ENCODE results near the gene MDP1. TPM values are rescaled to one million over a fixed set of nuclear protein-coding genes. Genes with fewer than 3 reads are reported as not detected.

Gene MDP1
- total and polyA plus RNA-seq, 2 of the 8 experiments (the other 6 are each of a cell fraction or from before 2014, with no cell fraction given): 17.7 to 32.2 TPM

- TF ChIP-seq, protein P1, sequence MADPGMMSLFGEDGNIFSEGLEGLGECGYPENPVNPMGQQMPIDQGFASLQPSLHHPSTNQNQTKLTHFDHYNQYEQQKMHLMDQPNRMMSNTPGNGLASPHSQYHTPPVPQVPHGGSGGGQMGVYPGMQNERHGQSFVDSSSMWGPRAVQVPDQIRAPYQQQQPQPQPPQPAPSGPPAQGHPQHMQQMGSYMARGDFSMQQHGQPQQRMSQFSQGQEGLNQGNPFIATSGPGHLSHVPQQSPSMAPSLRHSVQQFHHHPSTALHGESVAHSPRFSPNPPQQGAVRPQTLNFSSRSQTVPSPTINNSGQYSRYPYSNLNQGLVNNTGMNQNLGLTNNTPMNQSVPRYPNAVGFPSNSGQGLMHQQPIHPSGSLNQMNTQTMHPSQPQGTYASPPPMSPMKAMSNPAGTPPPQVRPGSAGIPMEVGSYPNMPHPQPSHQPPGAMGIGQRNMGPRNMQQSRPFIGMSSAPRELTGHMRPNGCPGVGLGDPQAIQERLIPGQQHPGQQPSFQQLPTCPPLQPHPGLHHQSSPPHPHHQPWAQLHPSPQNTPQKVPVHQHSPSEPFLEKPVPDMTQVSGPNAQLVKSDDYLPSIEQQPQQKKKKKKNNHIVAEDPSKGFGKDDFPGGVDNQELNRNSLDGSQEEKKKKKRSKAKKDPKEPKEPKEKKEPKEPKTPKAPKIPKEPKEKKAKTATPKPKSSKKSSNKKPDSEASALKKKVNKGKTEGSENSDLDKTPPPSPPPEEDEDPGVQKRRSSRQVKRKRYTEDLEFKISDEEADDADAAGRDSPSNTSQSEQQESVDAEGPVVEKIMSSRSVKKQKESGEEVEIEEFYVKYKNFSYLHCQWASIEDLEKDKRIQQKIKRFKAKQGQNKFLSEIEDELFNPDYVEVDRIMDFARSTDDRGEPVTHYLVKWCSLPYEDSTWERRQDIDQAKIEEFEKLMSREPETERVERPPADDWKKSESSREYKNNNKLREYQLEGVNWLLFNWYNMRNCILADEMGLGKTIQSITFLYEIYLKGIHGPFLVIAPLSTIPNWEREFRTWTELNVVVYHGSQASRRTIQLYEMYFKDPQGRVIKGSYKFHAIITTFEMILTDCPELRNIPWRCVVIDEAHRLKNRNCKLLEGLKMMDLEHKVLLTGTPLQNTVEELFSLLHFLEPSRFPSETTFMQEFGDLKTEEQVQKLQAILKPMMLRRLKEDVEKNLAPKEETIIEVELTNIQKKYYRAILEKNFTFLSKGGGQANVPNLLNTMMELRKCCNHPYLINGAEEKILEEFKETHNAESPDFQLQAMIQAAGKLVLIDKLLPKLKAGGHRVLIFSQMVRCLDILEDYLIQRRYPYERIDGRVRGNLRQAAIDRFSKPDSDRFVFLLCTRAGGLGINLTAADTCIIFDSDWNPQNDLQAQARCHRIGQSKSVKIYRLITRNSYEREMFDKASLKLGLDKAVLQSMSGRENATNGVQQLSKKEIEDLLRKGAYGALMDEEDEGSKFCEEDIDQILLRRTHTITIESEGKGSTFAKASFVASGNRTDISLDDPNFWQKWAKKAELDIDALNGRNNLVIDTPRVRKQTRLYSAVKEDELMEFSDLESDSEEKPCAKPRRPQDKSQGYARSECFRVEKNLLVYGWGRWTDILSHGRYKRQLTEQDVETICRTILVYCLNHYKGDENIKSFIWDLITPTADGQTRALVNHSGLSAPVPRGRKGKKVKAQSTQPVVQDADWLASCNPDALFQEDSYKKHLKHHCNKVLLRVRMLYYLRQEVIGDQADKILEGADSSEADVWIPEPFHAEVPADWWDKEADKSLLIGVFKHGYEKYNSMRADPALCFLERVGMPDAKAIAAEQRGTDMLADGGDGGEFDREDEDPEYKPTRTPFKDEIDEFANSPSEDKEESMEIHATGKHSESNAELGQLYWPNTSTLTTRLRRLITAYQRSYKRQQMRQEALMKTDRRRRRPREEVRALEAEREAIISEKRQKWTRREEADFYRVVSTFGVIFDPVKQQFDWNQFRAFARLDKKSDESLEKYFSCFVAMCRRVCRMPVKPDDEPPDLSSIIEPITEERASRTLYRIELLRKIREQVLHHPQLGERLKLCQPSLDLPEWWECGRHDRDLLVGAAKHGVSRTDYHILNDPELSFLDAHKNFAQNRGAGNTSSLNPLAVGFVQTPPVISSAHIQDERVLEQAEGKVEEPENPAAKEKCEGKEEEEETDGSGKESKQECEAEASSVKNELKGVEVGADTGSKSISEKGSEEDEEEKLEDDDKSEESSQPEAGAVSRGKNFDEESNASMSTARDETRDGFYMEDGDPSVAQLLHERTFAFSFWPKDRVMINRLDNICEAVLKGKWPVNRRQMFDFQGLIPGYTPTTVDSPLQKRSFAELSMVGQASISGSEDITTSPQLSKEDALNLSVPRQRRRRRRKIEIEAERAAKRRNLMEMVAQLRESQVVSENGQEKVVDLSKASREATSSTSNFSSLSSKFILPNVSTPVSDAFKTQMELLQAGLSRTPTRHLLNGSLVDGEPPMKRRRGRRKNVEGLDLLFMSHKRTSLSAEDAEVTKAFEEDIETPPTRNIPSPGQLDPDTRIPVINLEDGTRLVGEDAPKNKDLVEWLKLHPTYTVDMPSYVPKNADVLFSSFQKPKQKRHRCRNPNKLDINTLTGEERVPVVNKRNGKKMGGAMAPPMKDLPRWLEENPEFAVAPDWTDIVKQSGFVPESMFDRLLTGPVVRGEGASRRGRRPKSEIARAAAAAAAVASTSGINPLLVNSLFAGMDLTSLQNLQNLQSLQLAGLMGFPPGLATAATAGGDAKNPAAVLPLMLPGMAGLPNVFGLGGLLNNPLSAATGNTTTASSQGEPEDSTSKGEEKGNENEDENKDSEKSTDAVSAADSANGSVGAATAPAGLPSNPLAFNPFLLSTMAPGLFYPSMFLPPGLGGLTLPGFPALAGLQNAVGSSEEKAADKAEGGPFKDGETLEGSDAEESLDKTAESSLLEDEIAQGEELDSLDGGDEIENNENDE (IDR thresholded peaks at IDR 0.05; ENCODE audit: insufficient replicate concordance, low read length): no peak
- TF ChIP-seq TEAD4 (IDR thresholded peaks at IDR 0.05; ENCODE audit: low read depth, low read length): no peak
These were observed 33.6 kb upstream of the MDP1 start (continued) for GRCh38 chr14:24249230-24250021.

Data from H1 (cell line).